HS-27A (cell line): ENCODE data around the gene EXOC3L2.

Source experiments
- DNase-seq: peaks from one replicate; pipeline ENCODE4 v3.0.0-alpha.2; 2012; ENCODE audit warnings: low read depth, missing footprints

EXOC3L2 gene

DNA sequence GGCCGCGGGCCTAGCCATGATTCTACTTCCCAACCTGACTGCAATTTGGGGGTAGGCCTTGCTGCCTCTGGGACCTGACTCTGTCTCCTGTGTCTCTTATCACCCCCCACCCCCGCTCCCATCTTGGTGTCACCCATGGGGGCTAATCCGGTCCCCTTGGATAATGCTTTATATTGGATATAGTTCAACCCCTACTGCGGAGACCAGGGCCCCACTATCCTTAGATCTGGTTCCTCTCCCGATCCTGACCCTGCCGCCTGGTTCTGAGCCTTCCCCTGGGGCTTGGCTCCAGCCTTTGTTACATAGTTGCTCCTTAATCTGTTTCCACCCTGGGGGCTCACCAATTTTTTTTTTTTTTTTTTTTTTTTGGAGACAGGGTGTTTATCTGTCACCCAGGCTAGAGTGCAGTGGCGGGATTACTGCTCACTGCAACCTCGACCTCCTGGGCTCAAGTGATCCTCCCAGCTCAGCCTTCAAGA lies 65.3 kb downstream of the EXOC3L2 start:
- DNase-seq = no peak

DNA sequence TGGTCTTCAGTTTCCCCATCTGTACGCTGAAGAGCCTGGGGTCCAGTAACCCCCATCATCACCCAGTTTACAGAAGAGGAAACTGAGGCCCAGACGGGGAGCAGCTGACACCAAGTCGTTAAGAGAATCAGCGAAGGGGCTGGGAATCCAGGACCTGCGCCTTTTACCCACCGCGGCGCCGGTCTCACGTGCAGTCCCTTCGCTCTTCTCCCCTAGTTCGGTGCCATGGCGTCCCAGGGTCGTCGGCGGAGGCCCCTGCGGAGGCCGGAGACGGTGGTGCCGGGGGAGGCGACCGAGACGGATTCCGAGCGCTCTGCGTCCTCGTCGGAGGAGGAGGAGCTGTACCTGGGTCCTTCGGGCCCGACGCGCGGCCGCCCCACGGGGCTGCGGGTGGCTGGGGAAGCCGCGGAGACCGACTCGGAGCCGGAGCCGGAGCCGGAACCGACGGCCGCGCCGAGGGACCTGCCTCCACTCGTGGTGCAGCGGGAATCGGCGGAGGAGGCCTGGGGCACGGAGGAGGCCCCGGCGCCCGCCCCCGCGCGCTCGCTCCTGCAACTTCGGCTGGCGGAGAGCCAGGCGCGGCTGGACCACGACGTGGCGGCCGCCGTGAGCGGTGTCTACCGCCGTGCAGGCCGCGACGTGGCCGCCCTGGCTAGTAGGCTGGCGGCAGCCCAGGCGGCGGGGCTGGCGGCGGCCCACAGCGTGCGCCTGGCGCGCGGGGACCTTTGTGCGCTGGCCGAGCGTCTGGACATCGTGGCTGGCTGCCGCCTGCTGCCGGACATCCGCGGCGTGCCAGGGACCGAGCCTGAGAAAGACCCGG lies 65.9 kb downstream of the EXOC3L2 start:
- no peak for DNase-seq

DNA sequence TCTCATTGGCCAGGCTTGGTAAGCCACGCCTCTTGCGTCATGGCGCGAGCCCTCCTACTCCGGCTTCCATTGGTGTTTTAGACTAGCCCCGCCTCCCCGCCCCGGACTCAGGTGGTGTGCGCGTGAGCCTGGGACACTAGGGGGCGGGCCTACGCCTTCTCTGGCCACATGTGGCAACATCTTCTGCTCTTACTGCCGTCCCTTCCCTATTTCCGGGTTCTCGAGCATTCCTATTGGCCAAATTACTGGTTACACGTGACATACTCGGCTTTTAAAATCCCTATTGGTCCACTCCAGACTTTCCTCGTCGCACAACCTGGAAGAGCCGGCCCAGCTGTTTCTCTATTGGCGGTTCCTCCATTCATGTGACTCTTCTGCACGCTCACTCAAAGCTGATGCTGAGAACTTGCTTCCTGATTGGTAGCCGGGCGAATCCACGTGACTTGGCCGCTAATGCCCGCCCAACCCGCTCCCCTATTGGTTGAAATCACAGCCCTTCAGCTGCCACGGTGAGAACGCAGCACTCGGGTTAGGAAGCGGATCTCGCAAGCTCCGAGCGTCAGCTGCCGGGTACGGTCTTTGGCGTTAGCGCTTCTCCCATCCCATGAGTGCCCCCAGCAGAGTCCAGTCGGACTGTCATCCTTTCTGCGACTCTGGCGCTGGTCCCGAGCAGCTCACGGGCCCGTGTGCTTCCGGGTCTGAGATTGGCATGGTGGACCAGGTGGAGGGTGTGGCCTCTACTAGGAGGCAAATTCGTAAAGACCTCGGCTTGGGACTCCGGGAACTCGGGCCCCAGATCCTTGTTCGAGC lies 66.7 kb downstream of the EXOC3L2 start, which contains the start of gene BLOC1S3:
BLOC1S3 (plus strand) TSS at position 523 of the 810 bp plus-strand sequence. CDS start 513 bp downstream, outside the sequence.
- DNase-seq = peak; percentile 100

DNA sequence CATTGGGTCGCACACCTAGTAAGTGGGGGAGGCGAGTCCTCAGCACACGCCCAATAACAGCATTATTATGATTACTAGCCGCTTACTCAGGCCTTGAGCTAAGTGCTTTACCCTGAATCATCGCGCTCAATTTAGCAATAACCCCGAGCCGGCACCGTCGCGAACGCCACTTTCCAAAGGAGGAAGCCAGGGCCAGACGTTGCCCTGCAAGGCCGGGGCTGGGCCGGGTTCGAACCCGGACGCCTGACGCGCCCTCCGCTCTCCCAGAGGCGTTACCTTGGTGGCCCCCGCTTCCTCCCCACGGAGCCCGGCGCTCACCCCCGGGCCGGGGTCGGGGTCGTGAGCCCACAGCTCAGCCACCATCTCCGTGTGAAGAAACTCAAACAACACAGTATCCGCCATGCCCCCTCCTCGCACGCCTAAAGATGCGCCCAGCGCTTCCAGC lies 67.4 kb downstream of the EXOC3L2 start, which contains the start of gene TRAPPC6A:
TRAPPC6A (minus strand) TSS at position 421 of the 445 bp plus-strand sequence; CDS start at position 402, 19 bp downstream.
- peak; percentile 30 for DNase-seq

DNA sequence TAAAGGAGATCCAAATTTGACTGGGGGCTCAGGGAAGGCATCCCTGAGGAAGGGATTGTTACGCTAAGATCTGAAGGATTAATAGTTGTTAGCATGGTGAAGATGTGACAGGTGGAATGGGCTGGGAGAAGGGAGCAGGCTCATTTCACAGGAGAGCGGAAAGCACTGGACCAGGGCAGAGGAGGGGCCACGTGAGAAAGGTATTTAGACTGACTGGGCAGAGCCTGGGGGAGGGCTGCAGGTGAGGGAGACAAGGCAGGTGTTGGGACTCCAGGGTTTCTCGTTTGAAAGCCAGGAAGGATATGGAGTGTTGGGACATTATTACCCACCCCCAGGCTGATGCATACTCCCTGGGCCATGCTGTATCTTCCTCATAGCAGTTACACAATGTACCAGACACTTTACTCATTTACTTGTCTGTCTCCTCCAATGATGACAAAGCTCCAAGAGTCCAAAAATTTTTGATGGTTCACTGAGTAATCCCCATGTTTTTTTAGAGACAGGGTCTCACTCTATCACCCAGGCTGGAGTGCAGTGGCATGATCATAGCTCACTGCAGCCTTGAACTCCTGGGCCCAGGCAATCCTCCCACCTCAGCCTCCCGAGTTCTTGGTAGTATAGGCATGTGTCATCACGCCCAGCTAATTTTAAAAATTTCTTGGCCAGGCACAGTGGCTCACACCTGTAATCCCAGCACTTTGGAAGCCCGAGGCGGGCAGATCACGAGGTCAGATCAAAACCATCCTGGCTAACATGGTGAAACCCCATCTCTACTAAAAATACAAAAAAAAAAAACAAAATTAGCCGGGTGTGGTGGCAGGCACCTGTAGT lies 69.5 kb downstream of the EXOC3L2 start:
- DNase-seq = no peak

DNA sequence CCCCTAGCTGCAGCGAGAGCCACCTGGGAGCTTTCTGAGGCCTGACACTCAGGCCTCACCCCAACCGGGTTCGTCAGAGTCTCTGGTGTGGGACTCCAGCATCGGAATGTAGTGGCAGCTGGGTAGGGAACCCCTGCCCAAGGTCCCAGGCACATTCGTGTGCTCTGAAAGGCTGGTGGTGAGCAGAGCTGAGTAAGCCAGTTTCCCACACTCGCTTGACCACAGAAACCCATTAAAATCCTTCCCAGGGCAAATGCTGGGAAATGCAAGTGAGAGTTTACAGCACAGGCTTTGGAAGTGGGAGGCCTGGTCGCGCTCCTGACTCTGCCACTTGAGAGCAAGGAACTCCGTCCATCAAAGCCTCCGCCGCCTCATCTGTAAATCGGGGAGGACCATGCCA lies 71.4 kb downstream of the EXOC3L2 start:
- DNase-seq = no peak

DNA sequence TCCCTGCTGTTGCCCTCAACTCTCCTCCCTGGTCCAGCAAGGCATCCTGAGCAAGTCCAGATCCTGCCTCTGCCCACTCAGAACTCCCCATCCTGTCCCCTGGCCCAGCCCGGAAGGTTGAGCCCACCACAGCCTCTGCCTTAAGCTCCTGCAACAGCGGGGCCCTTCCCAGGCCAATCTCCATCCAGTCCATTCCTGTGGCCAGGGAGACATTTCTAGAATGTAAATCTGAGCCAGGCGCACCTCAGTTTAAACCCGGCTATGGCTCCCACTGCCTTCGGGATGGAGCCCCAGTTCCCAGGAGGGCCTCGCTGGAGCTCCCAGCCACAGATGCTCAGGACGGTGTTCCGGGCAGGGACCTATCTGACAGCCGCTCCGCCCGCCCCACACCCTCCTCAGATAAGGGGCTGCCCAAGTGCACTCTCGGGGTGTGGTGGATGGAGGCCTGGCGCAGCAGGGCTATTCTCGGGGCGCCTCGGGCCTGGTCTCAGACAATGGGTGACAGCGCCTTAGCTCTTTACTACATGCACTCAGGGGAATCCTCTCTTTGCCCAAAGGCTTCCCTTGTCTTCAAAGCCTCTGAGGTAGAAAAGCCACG lies 72.5 kb downstream of the EXOC3L2 start:
- DNase-seq = no peak

DNA sequence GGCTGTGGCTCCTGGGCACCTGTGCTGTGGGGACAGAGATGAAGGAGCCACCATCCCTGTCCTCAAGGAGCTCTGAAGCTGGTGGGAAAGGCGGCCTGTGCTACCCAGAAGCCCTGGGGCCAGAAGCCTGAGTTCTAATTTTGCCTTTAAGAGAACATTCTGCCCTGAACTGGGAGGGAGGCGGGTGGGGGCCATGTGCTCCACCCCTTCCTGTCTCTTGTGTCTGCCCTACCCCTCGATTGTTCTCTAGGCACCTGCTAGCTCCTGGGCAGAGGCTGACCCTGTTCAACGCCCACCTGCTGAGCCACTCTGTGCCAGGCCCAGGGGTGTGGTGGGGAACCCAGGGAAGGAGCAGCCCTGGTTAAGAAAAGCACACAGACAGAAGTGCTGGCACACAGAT lies 73.0 kb downstream of the EXOC3L2 start:
- DNase-seq = no peak

DNA sequence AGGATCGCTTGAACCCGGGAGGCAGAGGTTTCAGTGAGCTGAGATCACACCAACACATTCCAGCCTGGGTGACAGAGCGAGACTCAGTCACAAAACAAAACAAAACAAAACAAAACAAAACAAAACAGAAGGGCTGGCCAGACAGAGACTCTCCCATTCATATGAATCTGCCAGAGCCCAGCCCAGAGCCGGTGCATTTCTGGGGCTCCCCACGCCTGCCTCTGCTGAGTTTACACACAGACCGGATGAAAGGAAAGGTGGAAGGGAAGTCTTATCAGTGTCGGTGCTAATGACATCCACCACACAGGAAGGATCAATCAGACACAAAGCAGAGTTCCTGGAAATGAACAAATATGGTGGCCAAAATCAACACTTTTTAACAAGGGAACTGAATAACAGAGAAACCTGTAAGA lies 74.0 kb downstream of the EXOC3L2 start:
- no peak for DNase-seq

DNA sequence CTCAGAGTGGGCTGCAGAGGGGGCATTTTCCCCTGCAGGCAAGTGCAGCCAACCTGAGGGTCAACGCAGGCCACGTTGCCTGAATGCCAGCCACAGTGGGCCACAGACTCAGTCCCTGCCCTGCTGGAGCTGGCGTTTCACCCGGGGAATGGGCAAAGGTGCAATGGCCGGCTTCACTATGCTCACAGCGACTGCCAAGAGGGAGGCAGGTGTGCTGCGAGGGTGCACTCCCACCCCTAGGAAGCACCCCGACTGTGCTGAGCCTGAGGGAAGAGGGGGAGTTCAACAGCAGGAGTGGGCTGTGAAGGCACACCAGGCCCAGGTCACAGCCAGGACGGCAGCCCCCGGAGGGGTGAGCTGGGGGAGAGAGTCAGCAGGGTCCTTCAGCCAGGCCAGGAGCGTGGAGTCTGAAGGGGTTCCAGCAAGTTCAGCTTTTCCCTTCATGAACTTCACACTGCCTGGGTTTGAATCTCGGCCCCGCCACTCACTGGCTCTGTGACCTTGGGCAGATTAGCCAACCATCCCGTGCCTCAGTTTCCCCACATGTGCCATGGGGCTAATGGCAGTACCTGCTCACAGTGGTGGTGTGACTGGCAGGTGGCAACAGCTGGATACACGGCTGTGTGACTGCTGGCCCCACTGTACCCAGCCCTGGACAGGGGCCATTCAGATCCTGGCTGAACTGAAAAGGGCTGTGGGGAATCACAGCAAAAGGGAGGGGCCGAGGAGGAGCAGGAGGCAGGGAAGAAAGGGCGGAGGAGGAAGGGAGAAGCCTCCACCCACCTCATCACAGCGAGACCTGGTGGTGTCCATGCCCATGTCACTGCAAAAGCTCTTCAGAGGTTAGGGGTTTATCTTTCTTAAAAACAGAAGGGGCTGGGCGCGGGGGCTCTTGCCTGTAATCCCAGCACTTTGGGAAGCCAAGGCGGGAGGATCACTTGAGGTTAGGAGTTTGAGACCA lies 74.8 kb downstream of the EXOC3L2 start:
- no peak for DNase-seq

DNA sequence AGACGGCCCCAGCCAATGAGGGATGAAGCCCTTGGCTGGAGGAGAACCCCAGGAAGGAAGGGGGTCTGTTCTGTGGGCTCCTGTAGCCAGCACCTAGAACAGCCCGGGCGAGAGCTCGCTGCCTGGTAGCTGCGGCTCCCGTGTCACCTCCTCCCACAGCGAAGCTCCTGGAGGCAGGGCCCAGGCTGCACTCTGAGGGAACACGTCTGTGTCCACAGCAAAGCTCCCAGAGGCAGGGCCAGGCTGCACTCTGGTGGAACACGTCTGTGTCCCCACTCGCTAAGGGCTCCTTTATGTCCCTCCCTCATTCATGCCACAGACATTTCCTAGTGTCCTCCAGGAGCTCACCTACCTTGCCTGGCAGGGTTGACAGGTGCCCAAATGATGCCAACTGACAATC lies 75.6 kb downstream of the EXOC3L2 start:
- DNase-seq = no peak

DNA sequence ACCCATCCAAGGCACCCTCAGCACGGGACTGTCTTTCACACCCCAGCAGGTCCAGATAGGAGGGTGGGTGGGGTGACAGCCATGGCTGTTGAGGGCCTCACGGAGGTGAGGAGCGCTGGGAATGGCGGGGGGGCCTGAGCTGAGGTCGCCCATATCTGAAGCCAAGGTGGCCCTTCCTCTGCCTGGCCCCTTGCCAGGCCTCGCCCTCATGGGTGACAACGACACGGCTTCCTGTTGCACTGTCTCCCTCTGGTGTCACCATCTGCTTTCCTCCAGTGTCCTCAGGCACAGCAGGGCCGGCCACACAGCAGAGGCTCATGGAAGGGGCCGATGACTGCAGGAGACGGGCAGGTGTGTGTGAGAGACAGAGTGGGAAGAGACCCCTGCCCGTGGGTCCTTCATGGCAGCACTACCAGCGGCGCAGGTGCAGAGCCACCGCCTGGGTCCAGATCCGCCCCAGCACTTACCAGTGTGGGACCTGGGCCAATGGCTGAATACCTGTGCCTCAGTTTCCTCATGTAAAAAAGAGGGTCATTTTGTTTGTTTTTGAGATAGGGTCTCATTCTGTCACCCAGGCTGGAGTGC lies 76.3 kb downstream of the EXOC3L2 start:
- DNase-seq = no peak

DNA sequence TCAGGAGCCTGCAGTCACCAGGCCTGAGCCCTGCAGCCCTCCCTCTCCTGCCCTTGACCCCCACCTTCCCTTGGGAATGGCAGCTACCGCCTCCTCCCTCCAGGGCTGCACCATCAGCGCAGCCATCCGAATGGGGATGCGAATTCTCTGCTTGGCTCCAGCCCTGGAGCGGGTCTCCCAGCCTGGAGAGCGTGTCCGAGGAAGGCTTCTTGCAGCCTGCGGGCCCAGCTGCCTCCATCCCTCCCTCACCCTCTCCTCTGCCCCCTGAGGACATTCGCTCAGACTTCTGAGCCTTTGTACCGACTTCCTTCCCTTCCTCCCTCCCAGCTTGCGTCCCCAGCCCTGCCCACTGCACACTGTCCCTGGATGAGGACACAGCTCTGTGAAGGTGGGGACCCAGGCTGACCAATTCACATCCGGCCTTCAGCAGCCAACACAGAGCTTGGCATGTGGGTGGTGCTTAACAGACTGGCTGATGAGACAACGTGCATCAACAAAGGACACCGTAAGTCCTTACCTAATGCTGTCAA lies 78.4 kb downstream of the EXOC3L2 start:
- no peak for DNase-seq

DNA sequence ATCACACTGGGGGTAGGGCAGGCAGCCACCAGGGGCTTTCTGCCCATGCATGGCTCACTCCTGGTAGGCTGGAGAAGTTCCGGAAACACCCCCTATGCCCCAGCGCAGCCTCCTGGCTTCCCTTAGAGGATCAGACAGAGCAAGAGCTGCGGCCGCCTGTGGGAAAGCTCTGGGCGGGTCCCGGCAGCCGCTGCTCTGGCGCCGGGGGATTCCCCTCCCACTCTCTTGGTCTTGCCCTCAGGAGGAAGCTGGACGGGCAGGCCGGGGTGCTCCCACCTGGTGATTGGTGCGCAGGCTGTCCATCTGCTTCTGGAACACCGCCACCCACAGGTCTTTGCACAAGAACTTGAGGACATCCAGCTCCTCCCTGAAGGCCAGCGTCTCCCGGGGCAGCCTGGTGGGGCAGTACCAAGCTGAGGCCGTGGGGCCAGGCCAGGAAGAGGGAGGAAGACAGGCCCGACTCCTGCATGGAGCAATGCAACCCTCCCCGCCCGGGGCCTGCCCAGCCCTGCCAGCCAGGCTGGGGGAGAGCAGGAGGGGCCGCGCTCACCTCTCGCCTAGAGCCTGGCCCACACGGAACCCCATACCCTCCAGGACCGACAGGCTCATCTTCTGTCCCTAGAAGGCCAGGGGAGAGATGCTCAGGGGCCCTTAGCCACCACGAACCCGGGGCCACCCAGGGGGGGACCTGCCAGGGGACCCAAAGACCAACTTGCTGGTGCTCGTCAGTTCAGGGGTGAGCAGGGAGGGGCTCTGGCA lies 80.5 kb downstream of the EXOC3L2 start:
- no peak for DNase-seq

DNA sequence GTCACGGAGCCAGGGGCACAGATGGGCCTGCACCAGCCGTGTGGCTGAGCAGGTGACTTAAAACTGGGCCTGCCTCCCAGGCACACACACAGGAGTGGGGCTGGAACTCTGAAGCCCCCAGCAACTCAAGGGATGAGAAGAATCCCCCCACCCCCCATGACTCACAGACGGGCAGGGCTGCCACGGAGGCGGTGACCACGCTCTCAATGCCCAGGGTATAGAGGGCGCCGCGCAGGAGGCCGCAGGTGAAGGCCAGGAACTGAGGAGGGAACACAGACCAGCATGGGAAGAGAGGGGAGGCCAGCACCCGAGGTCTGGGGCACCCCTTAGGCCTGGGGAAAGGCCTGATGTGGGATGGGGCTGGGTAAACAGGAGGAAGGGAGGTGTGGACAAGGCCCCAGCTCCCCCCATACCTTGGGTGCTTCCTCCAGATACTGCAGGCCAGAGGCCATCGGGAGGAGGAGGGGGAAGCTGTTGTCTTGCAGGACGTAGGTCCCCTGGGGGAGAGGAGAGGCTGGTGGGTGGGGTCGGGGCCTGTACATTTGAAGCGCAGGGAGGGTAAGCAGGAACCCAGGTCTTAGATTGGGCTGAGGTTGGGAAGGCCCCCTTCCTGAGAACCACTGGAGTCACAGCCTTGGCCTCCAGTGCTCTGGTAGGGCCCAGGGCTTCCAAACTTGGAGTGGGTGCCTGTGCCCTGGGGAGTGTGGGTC lies 81.3 kb downstream of the EXOC3L2 start:
- no peak for DNase-seq

DNA sequence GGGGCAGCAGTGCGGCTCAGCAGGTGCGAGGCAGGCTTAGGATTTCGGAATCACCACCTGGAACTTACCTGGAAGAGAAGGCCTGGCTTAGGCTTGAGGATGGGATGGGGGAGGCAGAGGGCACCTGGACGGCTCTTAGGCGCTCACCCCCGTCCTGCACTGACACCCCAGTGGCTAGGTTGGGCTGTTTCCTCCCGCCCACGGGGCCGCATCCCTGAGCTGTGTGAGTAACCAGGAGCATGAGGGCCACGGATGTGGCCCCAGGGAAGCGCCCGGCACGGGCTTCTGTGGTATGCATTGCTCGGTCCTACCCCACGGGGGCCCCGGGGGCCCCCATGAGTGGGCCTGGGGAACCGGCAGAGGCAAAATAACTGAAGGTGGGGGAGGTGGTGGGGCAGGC lies 82.1 kb downstream of the EXOC3L2 start:
- no peak for DNase-seq

DNA sequence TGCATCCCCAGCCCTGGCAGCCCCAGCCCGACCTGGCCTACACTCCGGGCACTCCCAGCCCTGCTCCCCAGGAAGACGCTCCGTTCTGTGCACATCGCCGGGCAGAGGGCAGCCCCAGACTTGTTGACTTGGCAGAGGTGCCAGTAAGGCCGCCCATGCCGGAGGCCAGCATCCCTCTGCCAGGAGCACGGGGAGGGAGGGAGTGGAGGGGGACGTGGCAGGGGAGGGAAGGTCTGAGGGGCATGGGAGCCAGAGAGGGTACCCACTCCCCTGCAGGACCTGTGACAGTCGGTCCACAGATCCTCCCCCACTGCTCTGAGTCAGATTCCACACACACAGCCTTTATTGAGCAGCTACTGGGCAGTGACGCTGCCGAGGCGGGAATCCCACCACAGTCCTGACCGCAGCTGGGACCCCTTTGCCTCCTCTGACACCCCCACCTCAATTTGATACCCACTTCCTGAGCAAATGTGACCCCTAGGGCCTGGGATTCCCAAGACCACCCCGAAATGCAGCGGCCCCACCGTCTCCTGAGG lies 82.5 kb downstream of the EXOC3L2 start:
- no peak for DNase-seq
